ENCODE results near the gene LDB2. TPM values are rescaled to one million over a fixed set of nuclear protein-coding genes. Genes with fewer than 3 reads are reported as not detected.

LDB2 gene
- total RNA-seq, 1 donor from 2014 or later = 3.1 TPM

DNA sequence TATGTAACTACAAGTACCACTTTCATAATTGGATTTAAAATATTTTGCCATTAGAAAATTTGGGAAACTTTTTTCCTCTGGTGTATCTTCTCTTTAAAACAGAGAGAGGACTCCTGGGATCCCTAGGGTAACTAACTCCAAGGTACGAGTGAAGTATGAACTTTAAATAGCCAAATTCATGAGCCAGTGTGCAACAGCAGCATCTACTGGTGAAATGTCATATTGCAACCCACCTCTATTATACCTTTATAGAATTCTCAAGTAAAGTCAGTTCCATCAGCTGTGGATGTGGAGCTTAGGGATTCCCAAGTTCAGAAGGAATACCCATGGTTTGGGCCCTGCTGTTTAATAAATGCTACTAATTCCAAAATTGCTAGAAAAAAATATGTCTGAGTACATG lies 389.5 kb downstream of the LDB2 start:
- H3K27me3 Mint-ChIP-seq (ENCODE audit: unreplicated experiment) = no peaks in the 10 kb centered on the region
- no peaks in the 10 kb centered on the region for H3K36me3 Mint-ChIP-seq (ENCODE audit: unreplicated experiment)
- no peak overlapping the region for H3K27ac Mint-ChIP-seq (ENCODE audit: unreplicated experiment)
- TF ChIP-seq, protein P1, sequence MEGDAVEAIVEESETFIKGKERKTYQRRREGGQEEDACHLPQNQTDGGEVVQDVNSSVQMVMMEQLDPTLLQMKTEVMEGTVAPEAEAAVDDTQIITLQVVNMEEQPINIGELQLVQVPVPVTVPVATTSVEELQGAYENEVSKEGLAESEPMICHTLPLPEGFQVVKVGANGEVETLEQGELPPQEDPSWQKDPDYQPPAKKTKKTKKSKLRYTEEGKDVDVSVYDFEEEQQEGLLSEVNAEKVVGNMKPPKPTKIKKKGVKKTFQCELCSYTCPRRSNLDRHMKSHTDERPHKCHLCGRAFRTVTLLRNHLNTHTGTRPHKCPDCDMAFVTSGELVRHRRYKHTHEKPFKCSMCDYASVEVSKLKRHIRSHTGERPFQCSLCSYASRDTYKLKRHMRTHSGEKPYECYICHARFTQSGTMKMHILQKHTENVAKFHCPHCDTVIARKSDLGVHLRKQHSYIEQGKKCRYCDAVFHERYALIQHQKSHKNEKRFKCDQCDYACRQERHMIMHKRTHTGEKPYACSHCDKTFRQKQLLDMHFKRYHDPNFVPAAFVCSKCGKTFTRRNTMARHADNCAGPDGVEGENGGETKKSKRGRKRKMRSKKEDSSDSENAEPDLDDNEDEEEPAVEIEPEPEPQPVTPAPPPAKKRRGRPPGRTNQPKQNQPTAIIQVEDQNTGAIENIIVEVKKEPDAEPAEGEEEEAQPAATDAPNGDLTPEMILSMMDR (IDR thresholded peaks at IDR 0.05; ENCODE audit: partially characterized antibody, unreplicated experiment) = peak; percentile 62
- no peaks in the 10 kb centered on the region for H3K4me1 Mint-ChIP-seq (ENCODE audit: low read depth, unreplicated experiment)
- peaks cover 2% of the 10 kb centered on the region for H3K9me3 Mint-ChIP-seq (ENCODE audit: unreplicated experiment)
- no peak overlapping the region for H3K4me3 Mint-ChIP-seq (ENCODE audit: unreplicated experiment)
- DNase-seq = no peak

DNA sequence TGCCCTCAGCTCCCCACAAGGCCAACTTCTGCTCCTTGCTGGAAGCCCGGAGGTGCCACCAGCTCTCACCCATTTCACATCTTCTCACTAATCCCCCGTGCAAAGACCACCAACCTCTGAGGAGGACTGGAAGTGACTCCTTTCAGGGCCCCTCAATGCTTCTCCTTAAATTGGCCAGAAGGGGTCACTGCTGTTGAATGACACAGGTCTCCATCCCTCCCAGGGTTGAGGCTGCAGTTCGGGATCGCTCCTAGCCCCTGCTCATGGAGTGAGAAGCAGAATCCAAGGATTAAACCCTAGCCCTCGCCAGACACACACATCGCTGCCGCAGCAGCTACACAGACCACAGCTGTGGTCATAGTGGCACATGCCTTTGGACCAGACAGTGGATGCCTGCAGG lies 392.7 kb downstream of the LDB2 start:
- H3K27ac Mint-ChIP-seq (ENCODE audit: unreplicated experiment) = no peak overlapping the region
- TF ChIP-seq, protein P1 (IDR thresholded peaks at IDR 0.05; ENCODE audit: partially characterized antibody, unreplicated experiment) = no peak
- DNase-seq = peak; percentile 28
- peaks cover 2% of the 10 kb centered on the region for H3K9me3 Mint-ChIP-seq (ENCODE audit: unreplicated experiment)
- no peaks in the 10 kb centered on the region for H3K36me3 Mint-ChIP-seq (ENCODE audit: unreplicated experiment)
- H3K27me3 Mint-ChIP-seq (ENCODE audit: unreplicated experiment) = peaks cover 2% of the 10 kb centered on the region
- no peak overlapping the region for H3K4me3 Mint-ChIP-seq (ENCODE audit: unreplicated experiment)
- H3K4me1 Mint-ChIP-seq (ENCODE audit: low read depth, unreplicated experiment) = peaks cover 8% of the 10 kb centered on the region

DNA sequence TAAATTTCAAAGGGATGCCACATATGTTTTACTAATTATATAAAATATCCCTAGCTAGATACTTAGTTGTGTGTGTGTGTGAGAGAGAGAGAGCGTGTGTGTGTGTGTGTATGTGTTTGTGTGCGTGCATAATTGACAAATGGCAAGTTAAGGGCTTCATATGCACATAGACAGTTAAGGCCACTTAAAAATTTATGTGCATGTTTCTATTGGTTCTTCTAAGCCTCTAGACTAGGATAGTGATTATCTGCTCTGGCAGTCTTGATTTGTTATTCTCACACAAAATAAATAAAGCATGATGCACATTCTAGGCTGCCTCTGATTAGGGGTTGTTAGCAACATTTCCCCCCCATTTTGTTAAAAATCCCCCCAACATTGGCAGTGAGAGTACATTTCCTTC lies 393.2 kb downstream of the LDB2 start:
- Mint-ChIP-seq H3K27me3 (ENCODE audit: unreplicated experiment) (peaks cover 2% of the 10 kb centered on the region), H3K9me3 (ENCODE audit: unreplicated experiment) (peaks cover 2% of the 10 kb centered on the region), H3K4me3 (ENCODE audit: unreplicated experiment) (no peak overlapping the region), H3K36me3 (ENCODE audit: unreplicated experiment) (no peaks in the 10 kb centered on the region), H3K27ac (ENCODE audit: unreplicated experiment) (no peak overlapping the region), H3K4me1 (ENCODE audit: low read depth, unreplicated experiment) (peaks cover 8% of the 10 kb centered on the region)
- TF ChIP-seq, protein P1 (IDR thresholded peaks at IDR 0.05; ENCODE audit: partially characterized antibody, unreplicated experiment) = no peak
- no peak for DNase-seq

DNA sequence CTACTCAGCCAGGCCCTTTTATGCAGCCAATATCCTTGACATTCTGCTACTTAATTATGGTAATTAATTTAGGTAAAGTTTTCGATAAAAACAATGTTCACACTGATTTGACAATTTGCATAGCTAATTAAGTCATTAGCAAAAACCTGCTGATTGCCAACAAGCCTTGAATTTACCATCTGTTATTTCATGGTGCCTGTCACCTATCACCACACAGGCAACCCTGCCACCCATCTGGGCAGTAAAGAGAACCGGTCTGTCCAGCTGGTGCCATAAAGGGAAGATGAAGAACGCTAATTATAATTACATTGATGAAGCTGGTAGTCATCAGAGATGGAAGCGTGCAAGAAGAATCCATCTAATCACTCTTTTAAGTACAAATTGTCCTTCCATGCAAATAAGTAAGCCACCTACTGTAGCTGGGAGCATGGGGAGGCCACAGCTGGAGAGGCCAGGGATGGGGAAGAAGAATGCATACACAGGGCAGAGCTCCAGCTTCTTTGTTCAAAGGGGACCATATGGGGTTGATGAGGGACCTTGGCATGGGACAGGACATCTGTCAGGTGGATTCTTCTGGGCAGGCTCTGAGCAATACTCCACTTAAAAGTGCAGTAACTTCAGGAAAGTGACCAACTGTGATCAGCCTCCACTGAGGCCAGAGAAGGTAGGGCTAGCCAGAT lies 394.9 kb downstream of the LDB2 start:
- Mint-ChIP-seq H3K9me3 (ENCODE audit: unreplicated experiment) (peaks cover 2% of the 10 kb centered on the region), H3K36me3 (ENCODE audit: unreplicated experiment) (no peaks in the 10 kb centered on the region), H3K27ac (ENCODE audit: unreplicated experiment) (no peak overlapping the region), H3K4me1 (ENCODE audit: low read depth, unreplicated experiment) (peaks cover 8% of the 10 kb centered on the region), H3K4me3 (ENCODE audit: unreplicated experiment) (no peak overlapping the region), H3K27me3 (ENCODE audit: unreplicated experiment) (peaks cover 2% of the 10 kb centered on the region)
- TF ChIP-seq, protein P1 (IDR thresholded peaks at IDR 0.05; ENCODE audit: partially characterized antibody, unreplicated experiment) = no peak
- DNase-seq = no peak

DNA sequence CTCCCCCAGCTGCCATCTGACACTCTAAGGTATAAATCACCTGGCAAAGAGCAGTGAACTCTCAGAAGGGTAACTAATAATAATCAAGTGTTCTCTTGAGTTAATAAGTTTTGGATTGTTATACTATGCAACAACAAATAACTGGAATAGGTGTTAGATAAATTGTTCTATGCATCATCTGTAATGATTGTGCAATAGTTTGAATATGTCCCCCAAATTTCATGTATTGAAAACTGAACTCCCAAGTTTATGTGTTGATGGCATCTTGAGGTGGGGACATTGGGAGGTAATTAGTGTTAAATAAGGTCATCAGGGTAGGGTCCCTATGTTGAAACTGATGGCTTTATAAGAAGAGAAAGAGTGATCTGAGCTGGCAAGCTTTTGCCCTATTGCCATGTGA lies 399.5 kb downstream of the LDB2 start:
- no peaks in the 10 kb centered on the region for H3K9me3 Mint-ChIP-seq (ENCODE audit: unreplicated experiment)
- peaks cover 8% of the 10 kb centered on the region for H3K4me1 Mint-ChIP-seq (ENCODE audit: low read depth, unreplicated experiment)
- no peak for DNase-seq
- H3K27me3 Mint-ChIP-seq (ENCODE audit: unreplicated experiment) = peaks cover 2% of the 10 kb centered on the region
- H3K4me3 Mint-ChIP-seq (ENCODE audit: unreplicated experiment) = no peak overlapping the region
- H3K36me3 Mint-ChIP-seq (ENCODE audit: unreplicated experiment) = no peaks in the 10 kb centered on the region
- TF ChIP-seq, protein P1 (IDR thresholded peaks at IDR 0.05; ENCODE audit: partially characterized antibody, unreplicated experiment) = no peak
- no peak overlapping the region for H3K27ac Mint-ChIP-seq (ENCODE audit: unreplicated experiment)

Measured in glutamatergic neuron (in vitro differentiated cells).